Mesodermal cell (in vitro differentiated cells): ENCODE measurements around the gene SRRD.

Experiments used
- H3K27ac ChIP-seq: 2 replicates; pipeline ENCODE4 v1.7.0; 2013; ENCODE audit warnings: mild to moderate bottlenecking, low read depth, low read length, moderate library complexity; ENCODE audit not compliant: severe bottlenecking
- H3K36me3 ChIP-seq: 2 replicates; pipeline ENCODE4 v1.7.1; 2013; ENCODE audit warnings: mild to moderate bottlenecking, low read length, moderate library complexity; ENCODE audit not compliant: control insufficient read depth, insufficient read depth
- H3K4me1 ChIP-seq: one replicate; pipeline ENCODE4 v1.7.1; 2013; ENCODE audit warnings: mild to moderate bottlenecking, low read length; ENCODE audit not compliant: insufficient read depth, control insufficient read depth, poor library complexity, severe bottlenecking
- H3K4me3 ChIP-seq: 2 replicates; pipeline ENCODE4 v1.7.0; 2013; ENCODE audit warnings: low read length, control low read depth, mild to moderate bottlenecking; ENCODE audit not compliant: insufficient read depth, poor library complexity, severe bottlenecking; ENCODE audit errors: extremely low read depth
- H3K9me3 ChIP-seq: 2 replicates; pipeline ENCODE4 v1.7.1; 2013; ENCODE audit warnings: mild to moderate bottlenecking, low read length, moderate library complexity; ENCODE audit not compliant: control insufficient read depth
- WGBS, 2 experiments: methylation state at CpG; one replicate each; pipeline ENCODE4 v1.1.5; 2013; ENCODE audit warnings: missing lambda C conversion rate in 2 of 2; ENCODE audit not compliant: insufficient coverage in 2 of 2; 5-methylcytosine and 5-hydroxymethylcytosine counted together

SRRD gene

DNA sequence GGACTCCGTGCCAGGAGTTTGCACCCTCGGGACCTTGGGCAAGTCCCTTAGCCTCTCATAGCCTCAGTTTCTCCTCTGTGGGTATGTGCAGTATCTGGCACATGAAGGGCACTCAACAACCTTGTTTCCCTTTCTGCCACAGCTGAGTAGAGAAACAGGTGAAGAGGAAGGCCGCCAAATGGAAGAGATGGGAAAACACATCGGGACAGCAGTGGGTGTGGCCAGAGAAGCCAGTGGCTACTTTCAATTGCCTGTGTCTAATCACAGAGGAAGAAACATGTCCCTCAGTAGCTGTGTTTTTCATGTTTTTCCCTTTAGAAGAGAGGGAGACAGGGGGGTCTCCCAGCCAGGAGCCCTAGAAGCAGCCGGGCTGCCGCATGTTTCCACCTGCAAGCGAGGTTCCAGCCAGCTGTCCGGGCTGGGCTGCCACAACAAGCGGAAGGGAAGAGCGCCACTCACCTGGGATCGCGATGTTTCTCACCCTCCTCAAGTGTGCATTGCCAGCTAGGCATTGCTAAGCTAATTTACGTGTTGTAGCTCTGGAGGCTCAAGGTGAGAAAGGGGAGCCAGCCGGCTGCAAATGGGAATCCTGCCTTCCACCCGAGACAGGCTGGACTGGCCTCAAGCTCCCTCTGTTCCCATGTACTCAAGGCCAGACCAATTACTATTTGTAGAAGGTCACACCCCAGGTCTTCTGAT is 38.0 kb upstream of the SRRD start:
- H3K27ac ChIP-seq = no peak overlapping the region
- 87 to 93% methylated on average over 13 to 15 of the region's 15 CpGs for WGBS, 2 experiments
- H3K4me1 ChIP-seq = no peaks in the 10 kb centered on the region
- H3K4me3 ChIP-seq = no peak overlapping the region
- no peaks in the 10 kb centered on the region for H3K9me3 ChIP-seq
- H3K36me3 ChIP-seq = peaks cover 4% of the 10 kb centered on the region

DNA sequence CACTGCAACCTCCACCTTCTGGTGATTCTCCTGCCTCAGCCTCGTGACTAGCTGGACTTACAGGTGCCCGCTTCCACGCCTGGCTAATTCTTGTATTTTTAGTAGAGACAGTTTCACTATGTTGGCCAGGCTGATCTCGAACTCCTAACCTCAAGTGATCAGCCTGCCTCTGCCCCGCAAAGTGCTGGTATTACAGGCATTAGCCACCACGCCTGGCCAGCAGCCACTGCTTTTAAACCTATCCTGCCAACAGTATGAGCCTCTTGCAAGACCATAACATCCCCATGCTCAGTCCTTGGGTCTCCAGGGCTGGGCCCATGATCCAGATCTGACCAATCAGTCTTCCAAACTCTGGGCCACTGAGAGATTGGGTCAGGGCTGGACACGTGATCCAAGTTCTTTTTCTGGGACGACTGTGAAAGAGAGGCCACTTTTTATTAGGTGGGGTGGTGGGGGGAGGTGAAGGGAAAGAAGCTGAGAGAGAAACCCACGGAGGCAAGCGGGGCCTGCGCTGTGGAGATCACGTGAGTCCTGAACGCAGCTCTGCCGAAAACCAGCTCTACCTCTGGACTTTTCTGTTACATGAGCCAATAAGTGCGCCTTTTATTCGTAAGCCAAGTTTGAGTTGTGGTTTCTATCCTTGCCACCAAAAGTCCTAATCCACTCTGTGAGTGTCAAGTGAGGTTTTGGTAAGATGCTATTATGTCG is 36.7 kb upstream of the SRRD start:
- no peak overlapping the region for H3K4me3 ChIP-seq
- H3K36me3 ChIP-seq = peaks cover 12% of the 10 kb centered on the region
- 92 to 95% methylated on average over 13 to 16 of the region's 17 CpGs for WGBS, 2 experiments
- no peaks in the 10 kb centered on the region for H3K4me1 ChIP-seq
- H3K27ac ChIP-seq = no peak overlapping the region
- no peaks in the 10 kb centered on the region for H3K9me3 ChIP-seq

DNA sequence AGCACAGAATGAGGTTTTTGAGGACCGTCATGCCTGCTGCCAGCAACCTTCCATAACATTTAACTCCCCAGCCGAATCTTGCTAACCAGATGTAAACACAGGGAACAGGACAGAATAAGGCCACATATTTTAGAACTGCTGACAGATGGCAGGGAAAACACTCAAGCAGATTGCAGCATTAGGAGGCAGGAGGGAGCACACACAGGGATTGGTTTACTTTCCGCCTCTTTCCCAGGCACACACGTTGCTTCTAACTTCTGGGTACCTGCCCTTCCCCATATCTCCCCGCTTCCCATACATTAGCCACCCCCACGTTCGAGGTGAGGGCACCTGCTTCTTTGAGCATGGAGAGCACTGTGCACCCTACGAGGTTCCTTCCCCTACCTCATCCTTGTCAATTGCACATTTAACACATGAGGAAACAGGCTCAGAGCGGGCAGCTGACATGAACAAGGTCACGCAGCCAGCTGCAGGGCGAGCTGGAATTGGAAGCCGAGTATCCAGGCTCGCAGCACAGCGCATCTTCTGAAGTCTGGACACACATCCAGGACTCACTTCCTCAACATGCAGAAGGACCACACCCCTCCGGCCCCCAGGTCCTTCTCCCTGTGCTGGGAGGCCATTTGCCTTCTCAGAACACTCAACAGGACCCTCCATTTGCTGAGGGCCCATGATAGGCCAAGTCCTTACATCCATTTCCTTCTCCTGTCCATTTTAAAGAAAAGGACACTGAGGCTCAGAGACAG is 35.9 kb upstream of the SRRD start:
- H3K4me3 ChIP-seq = no peak overlapping the region
- H3K9me3 ChIP-seq = no peaks in the 10 kb centered on the region
- no peaks in the 10 kb centered on the region for H3K4me1 ChIP-seq
- peaks cover 20% of the 10 kb centered on the region for H3K36me3 ChIP-seq
- no peak overlapping the region for H3K27ac ChIP-seq
- 88 to 94% methylated on average over 11 to 14 of the region's 15 CpGs for WGBS, 2 experiments

GRCh38 chr22:26448334-26448733 is 35.3 kb upstream of the SRRD start:
- Histone ChIP-seq H3K27ac (no peak overlapping the region), H3K36me3 (peaks cover 26% of the 10 kb centered on the region), H3K4me1 (no peaks in the 10 kb centered on the region), H3K9me3 (no peaks in the 10 kb centered on the region), H3K4me3 (no peak overlapping the region)
- WGBS, 2 experiments = 84% methylated on average over 5 of the region's 5 CpGs; no CpG with 5 or more reads in 1 of the 2 experiments

GRCh38 chr22:26448941-26449340 is 34.7 kb upstream of the SRRD start:
- Histone ChIP-seq H3K4me3 (no peak overlapping the region), H3K36me3 (peaks cover 32% of the 10 kb centered on the region), H3K27ac (no peak overlapping the region), H3K4me1 (no peaks in the 10 kb centered on the region), H3K9me3 (no peaks in the 10 kb centered on the region)
- WGBS, 2 experiments = 88 to 93% methylated on average over 2 to 4 of the region's 6 CpGs

GRCh38 chr22:26450453-26451185 is 33.1 kb upstream of the SRRD start:
- no peak overlapping the region for H3K27ac ChIP-seq
- no peaks in the 10 kb centered on the region for H3K4me1 ChIP-seq
- no peaks in the 10 kb centered on the region for H3K9me3 ChIP-seq
- H3K4me3 ChIP-seq = no peak overlapping the region
- WGBS, 2 experiments = 91 to 98% methylated on average over 5 of the region's 9 CpGs
- peaks cover 37% of the 10 kb centered on the region for H3K36me3 ChIP-seq

- 95 to 97% methylated on average over 20 to 21 of the region's 23 CpGs for WGBS, 2 experiments
- Histone ChIP-seq H3K4me1 (no peaks in the 10 kb centered on the region), H3K9me3 (no peaks in the 10 kb centered on the region), H3K27ac (no peak overlapping the region), H3K4me3 (no peak overlapping the region), H3K36me3 (peaks cover 51% of the 10 kb centered on the region)
Measured at GRCh38 chr22:26452236-26453016, 31.3 kb upstream of the SRRD start.

GRCh38 chr22:26453216-26453615 is 30.5 kb upstream of the SRRD start:
- H3K4me3 ChIP-seq = no peak overlapping the region
- H3K36me3 ChIP-seq = peaks cover 57% of the 10 kb centered on the region
- no peak overlapping the region for H3K27ac ChIP-seq
- H3K9me3 ChIP-seq = no peaks in the 10 kb centered on the region
- WGBS, 2 experiments = 92 to 95% methylated on average over 8 to 9 of the region's 9 CpGs
- H3K4me1 ChIP-seq = no peaks in the 10 kb centered on the region

DNA sequence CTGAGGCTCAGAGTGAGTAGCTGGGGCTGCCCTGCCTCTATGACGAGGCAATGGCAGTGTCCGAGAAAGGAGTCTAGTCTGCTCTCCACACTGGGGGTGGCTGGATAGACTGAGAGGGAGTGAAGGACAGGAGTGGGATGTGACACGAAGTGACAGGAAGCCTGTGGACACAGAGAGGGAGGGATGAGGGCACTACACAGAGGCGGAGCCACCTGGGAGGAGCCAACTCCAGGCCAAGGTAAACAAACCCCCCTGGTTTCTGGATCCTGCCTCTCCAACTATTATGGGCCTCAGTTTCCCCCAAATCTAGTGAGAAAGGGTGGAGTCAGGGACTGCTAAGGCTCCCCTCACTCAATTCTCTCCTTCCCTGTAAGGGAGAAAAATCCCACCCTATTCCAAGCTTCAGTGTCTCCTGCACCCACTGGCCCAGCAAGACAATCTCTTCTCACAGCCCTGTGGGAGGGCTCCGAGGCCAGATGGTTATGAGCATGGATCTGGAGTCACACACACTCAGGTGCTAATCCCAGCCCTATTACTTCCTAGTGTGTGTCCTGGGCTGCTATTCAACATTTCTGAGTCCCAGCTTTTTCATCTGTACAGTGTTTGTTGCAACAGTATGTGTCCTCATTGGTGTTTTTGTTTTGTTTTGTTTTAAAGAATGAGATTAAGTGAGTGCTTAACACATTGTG is 29.7 kb upstream of the SRRD start:
- Histone ChIP-seq H3K4me3 (no peak overlapping the region), H3K36me3 (peaks cover 61% of the 10 kb centered on the region), H3K9me3 (no peaks in the 10 kb centered on the region), H3K4me1 (no peaks in the 10 kb centered on the region), H3K27ac (no peak overlapping the region)
- WGBS, 2 experiments = 94 to 96% methylated on average over 4 of the region's 5 CpGs
